HG03108 (cell line): ENCODE data around the gene TMEM190.
"Not testable (repeated sequence)": the region's sequence is repeated elsewhere in the genome, so short reads cannot be mapped to it uniquely, and the experiment has no call there.

Source experiments
- ATAC-seq: cut with Tn5 transposase; IDR thresholded peaks from one replicate; pipeline ENCODE4 v1.9.1; 2021; ENCODE audit warnings: moderate library complexity; ENCODE audit not compliant: unreplicated experiment

Gene TMEM190

GRCh38 chr19:55389386-55390317 lies 13.0 kb downstream of the TMEM190 start:
- ATAC-seq: no peak

DNA sequence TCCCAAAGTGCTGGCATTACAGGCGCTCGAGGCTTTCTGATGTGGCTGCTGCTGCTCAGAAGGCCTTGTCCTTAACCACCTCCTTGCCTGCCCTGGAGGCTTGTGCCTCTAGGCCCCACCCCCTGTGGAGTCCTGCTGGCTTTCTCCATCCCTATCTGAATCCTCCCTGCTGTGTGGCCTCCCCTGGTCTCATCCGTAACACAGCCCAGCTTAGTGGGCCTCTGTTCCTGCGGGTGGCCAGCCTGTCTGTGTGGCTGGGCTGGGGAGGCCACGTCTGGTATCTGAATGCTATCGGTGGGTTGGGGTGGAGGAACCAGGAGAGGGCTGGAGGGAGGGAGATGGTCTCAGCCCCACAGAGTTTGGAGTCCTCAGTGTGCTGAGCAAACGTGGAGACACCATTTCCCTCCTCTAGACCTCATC lies 13.8 kb downstream of the TMEM190 start:
- no peak for ATAC-seq

DNA sequence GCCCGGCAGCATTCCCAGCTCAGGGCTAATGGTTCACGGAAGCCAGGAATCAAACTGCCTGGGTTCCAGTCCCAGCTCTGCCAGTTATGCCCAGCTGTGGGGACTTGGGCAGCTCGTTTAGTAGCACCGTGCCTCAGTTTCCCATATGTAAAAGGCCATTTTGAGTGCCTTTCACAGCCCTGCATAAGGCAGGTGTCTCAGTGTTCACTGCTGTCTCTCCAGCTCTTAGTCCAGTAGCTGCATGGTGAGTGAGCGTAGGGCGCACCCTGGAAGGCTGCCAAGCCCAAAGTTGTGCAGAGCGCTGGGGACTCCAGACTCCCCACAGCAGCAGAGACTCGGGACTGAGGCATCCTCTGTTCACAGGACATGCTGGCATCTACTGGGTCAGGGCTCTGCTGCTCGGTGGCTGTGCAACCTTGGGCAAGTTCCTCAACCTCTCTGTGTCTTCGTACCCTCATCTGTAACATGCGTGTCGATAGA lies 14.6 kb downstream of the TMEM190 start:
- no peak for ATAC-seq

GRCh38 chr19:55391702-55392615 lies 15.3 kb downstream of the TMEM190 start:
- no peak for ATAC-seq

DNA sequence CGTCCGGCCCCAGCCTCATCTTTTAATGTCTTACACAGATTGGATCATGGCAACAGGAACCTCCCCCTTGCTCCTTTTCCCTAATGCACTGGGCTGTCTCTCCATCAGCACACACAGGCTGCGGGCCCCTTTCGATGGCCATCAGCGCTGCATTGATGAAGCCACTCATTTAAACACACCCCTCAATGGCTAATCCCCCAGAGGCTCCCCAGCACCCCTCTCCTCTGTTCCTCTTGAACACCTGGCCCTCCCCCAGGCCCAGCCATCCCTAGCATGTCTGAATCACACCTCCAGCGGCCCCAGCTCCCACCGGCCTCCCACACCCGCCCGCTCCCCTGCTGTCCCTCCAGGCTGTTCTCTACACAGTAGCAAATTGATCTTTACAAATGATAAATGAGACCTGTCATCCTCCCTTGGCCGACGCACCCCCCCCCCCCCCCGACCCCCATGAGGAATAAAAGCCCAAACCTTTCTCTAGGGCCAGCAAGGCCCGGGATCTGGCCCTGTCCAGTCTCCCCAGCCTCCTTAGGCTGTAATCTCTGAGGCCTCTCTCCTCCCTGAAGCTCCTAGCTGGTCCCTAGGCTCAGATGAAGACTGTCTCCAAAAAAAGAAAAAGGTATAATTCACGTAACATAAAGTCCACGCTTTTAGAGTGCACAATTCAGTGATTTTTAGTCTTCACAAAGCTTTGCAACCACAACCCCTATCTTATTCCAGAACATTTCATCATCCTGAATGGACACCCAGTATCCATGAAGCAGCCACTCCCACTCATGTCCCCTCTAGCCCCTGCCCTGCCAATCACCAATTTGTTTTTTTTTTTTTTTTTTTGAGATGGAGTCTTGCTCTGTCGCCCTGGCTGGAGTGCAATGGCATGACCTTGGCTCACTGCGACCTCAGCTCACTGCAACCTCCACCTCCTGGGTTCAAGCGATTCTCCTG lies 16.5 kb downstream of the TMEM190 start:
- no peak for ATAC-seq

DNA sequence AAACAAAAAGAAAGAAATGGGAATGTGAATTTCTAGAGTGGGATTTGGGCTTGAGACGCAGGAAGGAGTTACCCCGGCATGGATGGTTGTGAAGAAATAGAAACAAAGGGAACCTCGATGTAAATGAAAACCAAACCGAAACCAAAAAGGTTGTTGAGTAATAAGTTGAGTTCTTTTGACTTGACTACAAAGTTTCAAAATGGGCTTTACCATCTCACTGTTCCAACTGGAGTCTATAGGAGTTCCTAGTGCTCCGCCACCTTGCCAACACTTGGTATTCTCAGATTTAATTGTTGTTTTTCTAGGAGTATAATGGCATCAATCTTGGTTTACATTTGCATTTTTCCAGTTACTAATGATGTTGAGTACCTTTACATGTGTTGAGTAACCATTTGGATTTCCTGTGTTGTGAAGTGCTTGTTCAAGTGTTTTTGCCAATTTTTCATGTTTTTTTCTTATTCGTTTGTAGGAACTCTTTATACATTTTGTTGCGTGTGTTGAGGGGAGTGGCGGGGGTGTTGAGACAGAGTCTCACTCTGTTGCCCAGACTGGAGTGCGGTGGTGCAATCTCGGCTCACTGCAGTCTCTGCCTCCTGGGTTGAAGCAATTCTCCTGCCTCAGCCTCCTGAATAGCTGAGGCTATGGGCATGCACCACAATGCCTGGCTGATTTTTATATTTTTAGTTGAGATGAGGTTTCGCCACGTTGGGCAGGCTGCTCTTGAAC lies 21.7 kb downstream of the TMEM190 start:
- no peak for ATAC-seq

GRCh38 chr19:55400281-55401087 lies 23.9 kb downstream of the TMEM190 start:
- ATAC-seq: no peak

DNA sequence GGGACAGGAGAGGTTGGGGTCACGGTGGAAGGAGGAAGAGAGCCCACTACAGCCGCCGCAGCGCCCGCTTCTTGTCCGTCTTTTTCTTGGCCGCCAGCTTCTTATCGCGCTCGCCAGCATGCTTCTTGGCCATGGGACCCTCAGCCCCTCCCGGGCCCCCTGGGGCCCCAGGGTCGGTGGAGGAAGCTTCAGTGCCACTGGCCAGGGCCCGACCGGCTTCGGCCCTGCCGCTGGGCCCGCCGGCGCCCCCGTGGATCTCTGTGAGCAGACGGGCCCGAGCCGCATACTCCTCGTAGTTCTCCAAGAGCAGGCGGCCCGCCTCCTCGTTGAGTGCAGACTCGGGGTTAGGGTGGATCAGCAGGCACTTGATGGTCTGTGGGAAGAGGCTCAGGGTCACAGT lies 24.8 kb downstream of the TMEM190 start:
- ATAC-seq: not testable (repeated sequence)

DNA sequence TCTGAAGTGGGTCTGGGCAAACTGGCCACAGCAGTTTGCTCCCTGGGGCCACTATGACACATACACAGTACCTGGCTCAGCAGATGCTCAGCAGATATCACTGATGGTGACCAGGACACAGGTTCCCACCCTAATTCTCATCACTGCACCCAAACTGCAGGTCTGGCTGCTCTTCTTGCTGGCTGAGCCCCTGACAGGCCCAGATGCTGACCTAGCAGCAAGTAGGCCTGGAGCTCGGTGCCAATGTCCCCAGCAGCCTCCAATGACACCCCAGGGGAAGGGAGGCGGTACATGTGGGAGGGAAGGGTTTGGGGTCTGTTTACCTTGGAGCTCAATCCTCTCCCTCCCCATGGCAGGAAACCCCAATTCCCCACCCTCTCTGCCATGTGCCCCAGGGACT lies 25.9 kb downstream of the TMEM190 start:
- ATAC-seq: no peak

GRCh38 chr19:55405638-55406037 lies 29.0 kb downstream of the TMEM190 start:
- ATAC-seq: no peak

GRCh38 chr19:55406091-55406825 lies 29.6 kb downstream of the TMEM190 start:
- ATAC-seq: no peak

GRCh38 chr19:55406826-55407549 lies 30.4 kb downstream of the TMEM190 start:
- peak; percentile 2 for ATAC-seq

DNA sequence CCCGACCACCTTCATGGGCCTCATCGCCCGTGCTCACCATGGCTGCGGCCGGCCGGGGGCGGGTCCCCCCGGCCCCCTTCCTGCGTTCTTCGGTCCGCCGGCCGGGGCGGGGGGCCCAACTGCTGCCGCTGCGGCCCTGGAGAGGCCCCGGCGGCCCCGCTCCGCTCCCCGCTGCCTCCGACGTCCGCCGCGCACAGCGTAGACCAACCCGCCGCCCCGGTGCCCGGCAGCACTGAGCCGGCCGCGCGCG lies 30.8 kb downstream of the TMEM190 start, which contains the start of gene UBE2S:
Gene UBE2S, minus strand, starts transcription at position 239 of the 250 bp plus-strand sequence. Its CDS starts 199 bp downstream, at position 40.
- ATAC-seq: not testable (repeated sequence)

- peak; percentile 75 for ATAC-seq
Measured at GRCh38 chr19:55407800-55408532, 31.3 kb downstream of the TMEM190 start.

GRCh38 chr19:55408533-55408872 lies 31.9 kb downstream of the TMEM190 start:
- ATAC-seq: no peak

DNA sequence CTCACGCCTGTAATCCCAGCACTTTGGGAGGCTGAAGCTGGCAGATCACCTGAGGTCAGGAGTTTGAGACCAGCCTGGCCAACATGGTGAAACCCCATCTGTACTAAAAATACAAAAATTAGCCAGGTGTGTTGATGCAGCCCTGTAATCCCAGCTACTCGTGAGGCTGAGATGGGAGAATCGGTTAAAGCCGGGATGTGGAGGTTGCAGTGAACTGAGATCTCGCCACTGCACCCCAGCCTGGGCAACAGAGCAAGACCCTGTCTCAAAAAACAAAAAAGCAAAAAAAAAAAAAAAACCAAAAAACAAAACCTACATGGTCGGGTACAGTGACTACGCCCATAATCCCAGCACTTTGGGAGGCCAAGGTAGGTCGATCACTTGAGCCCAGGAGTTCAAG lies 32.6 kb downstream of the TMEM190 start:
- not testable (repeated sequence) for ATAC-seq

GRCh38 chr19:55410168-55410567 lies 33.5 kb downstream of the TMEM190 start:
- ATAC-seq: no peak
